HepG2 (cell line): ENCODE results near the gene PCGF2. TPM values are rescaled to one million over a fixed set of nuclear protein-coding genes. Genes with fewer than 3 reads are reported as not detected.

Experiments
- ARNT2 ChIP-seq: sonication (generic); formaldehyde crosslinking; IDR thresholded peaks from 2 replicates; pipeline ENCODE4 v1.8.0; 2022; ENCODE audit warnings: mild to moderate bottlenecking, low read depth, missing genetic modification reagents, moderate library complexity
- SKI ChIP-seq: fragments of 450-650 bp; IDR thresholded peaks from one replicate; pipeline ENCODE4 v1.6.1; 2018; ENCODE audit warnings: mild to moderate bottlenecking; ENCODE audit not compliant: partially characterized antibody
- SRSF9 ChIP-seq: fragments of 200-400 bp; formaldehyde crosslinking; IDR thresholded peaks from 2 replicates; pipeline ENCODE4 v1.6.1; 2018; ENCODE audit warnings: borderline replicate concordance, mild to moderate bottlenecking, low read depth, low read length; ENCODE audit not compliant: insufficient read depth, poor library complexity, severe bottlenecking
- SSRP1 ChIP-seq: IDR thresholded peaks from 2 replicates; pipeline ENCODE4 v1.6.1; 2016; ENCODE audit warnings: control low read depth
- ZNF143 ChIP-seq: sonication (generic); formaldehyde crosslinking; IDR thresholded peaks from 2 replicates; pipeline ENCODE4 v1.4.0; 2020; ENCODE audit warnings: missing genetic modification reagents
- ZNF264 ChIP-seq: sonication (generic); formaldehyde crosslinking; IDR thresholded peaks from 2 replicates; pipeline ENCODE4 v1.4.0; 2020; ENCODE audit warnings: missing genetic modification reagents
- ZSCAN22 ChIP-seq: sonication (generic); formaldehyde crosslinking; IDR thresholded peaks from 2 replicates; pipeline ENCODE4 v1.4.0; 2020; ENCODE audit warnings: mild to moderate bottlenecking, missing genetic modification reagents
- polyA plus RNA-seq, 8 experiments: library from polyadenylated mRNA; depleted of rRNA in 3 of 8; stranded (reverse) in 7 of 8; unstranded in 1 of 8; fragments of >200 nt; fragmentation: Illumina TruSeq in 4 of 8; extraction: Trizol in 4 of 8; gene quantifications; 2 replicates each; pipeline versions ENCODE4 v1.2.1 to v1.2.3, GENCODE V29; 2011 to 2016; ENCODE audit warnings: low read depth in 4 of 8, missing spikeins in 1 of 8, mixed read lengths in 1 of 8; ENCODE audit not compliant: insufficient read depth in 1 of 8
- total RNA-seq, 5 experiments: library from RNA; depleted of rRNA; stranded (reverse); fragments of >200 nt; fragmentation: Illumina TruSeq; extraction: Trizol; gene quantifications; 2 replicates each; pipeline ENCODE4 v1.2.3, GENCODE V29; 2016; ENCODE audit warnings: low read depth in 1 of 5
- TF ChIP-seq, protein P1 (sequence below), 2 experiments: fragments of 450-650 bp in 1 of 2; sonication (generic) in 1 of 2; formaldehyde crosslinking in 1 of 2; IDR thresholded peaks; 2 replicates each; pipeline versions ENCODE4 v1.6.1 to v1.8.0; 2016 to 2022; ENCODE audit warnings: antibody characterized with exemption in 1 of 2, mild to moderate bottlenecking in 1 of 2, missing genetic modification reagents in 1 of 2
- TF ChIP-seq, protein P2 (sequence below): sonication (generic); formaldehyde crosslinking; IDR thresholded peaks from 2 replicates; pipeline ENCODE4 v1.5.0; 2020; ENCODE audit warnings: missing genetic modification reagents
- TF ChIP-seq, protein P3 (sequence below): IDR thresholded peaks from 2 replicates; pipeline ENCODE4 v1.6.1; 2016; ENCODE audit warnings: missing compliant biosample characterization, missing genetic modification reagents, borderline replicate concordance

Gene PCGF2
- total and polyA plus RNA-seq, 2 of the 13 experiments (the other 11 are each of a cell fraction or from before 2014, with no cell fraction given), result 11.6 to 29.4 TPM

DNA sequence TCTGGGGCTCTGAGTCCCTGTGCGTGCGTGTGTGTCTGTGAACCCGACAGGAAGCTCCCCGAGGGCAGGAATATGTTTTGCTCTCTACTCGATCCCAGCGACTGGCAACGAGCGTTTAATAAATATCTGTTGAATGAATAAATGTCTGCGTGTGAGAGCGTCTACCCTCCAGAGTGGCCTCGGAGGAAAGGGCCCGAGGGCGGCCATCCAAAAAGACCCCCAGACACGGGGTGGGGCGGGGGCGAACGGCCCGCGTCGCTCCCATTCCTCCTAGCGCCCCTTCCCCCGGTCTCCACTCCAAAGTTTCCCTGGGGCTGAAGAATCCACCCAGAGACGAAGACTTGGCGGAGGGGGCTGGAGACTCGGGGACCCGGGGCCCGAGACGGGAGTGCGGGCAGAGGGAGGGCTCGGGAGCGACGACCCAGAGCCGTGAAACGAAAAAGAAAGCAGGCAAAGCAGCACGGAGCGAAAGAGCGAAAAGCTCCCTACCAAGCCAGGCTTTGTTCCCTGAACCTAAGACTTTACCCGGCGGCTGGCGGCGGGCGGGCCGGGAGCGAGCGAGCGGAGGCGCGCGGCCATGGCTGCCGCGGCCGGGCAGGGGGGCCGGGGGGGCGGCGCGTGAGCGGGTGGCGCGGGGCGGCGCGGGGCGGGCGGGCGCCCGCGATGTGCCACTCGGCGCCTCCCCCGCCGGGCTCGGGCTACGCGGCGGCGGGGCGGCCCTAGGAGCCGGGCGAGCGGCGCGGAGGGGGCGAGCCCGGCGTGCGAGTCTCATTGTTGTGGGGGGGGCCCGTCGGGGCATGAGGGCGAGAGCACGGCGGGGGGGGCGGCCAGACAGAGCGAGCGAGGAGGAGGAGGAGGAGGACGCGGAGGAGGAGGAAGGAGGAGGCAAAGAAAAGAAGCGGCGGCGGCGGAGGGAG, 43.3 kb downstream of the PCGF2 start, which contains the start of gene MLLT6 (continued):
- TF ChIP-seq, protein P1, sequence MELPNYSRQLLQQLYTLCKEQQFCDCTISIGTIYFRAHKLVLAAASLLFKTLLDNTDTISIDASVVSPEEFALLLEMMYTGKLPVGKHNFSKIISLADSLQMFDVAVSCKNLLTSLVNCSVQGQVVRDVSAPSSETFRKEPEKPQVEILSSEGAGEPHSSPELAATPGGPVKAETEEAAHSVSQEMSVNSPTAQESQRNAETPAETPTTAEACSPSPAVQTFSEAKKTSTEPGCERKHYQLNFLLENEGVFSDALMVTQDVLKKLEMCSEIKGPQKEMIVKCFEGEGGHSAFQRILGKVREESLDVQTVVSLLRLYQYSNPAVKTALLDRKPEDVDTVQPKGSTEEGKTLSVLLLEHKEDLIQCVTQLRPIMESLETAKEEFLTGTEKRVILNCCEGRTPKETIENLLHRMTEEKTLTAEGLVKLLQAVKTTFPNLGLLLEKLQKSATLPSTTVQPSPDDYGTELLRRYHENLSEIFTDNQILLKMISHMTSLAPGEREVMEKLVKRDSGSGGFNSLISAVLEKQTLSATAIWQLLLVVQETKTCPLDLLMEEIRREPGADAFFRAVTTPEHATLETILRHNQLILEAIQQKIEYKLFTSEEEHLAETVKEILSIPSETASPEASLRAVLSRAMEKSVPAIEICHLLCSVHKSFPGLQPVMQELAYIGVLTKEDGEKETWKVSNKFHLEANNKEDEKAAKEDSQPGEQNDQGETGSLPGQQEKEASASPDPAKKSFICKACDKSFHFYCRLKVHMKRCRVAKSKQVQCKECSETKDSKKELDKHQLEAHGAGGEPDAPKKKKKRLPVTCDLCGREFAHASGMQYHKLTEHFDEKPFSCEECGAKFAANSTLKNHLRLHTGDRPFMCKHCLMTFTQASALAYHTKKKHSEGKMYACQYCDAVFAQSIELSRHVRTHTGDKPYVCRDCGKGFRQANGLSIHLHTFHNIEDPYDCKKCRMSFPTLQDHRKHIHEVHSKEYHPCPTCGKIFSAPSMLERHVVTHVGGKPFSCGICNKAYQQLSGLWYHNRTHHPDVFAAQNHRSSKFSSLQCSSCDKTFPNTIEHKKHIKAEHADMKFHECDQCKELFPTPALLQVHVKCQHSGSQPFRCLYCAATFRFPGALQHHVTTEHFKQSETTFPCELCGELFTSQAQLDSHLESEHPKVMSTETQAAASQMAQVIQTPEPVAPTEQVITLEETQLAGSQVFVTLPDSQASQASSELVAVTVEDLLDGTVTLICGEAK (IDR thresholded peaks at IDR 0.05), result no peak
- TF ChIP-seq, protein P1 (CRISPR knock-in tag; IDR thresholded peaks at IDR 0.05), result no peak
- TF ChIP-seq ZSCAN22, result no peak
- TF ChIP-seq SKI, result peak; percentile 18
- no peak for TF ChIP-seq SRSF9
- peak; percentile 46; the same call in 1 of the 2 replicates for TF ChIP-seq ZNF143 (CRISPR knock-in tag)
- TF ChIP-seq SSRP1, result no peak
- TF ChIP-seq ZNF264, result no peak
- no peak for TF ChIP-seq ARNT2 (CRISPR knock-in tag)
- TF ChIP-seq, protein P2, sequence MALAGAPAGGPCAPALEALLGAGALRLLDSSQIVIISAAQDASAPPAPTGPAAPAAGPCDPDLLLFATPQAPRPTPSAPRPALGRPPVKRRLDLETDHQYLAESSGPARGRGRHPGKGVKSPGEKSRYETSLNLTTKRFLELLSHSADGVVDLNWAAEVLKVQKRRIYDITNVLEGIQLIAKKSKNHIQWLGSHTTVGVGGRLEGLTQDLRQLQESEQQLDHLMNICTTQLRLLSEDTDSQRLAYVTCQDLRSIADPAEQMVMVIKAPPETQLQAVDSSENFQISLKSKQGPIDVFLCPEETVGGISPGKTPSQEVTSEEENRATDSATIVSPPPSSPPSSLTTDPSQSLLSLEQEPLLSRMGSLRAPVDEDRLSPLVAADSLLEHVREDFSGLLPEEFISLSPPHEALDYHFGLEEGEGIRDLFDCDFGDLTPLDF (CRISPR knock-in tag), result peak; percentile 30
- TF ChIP-seq, protein P3, sequence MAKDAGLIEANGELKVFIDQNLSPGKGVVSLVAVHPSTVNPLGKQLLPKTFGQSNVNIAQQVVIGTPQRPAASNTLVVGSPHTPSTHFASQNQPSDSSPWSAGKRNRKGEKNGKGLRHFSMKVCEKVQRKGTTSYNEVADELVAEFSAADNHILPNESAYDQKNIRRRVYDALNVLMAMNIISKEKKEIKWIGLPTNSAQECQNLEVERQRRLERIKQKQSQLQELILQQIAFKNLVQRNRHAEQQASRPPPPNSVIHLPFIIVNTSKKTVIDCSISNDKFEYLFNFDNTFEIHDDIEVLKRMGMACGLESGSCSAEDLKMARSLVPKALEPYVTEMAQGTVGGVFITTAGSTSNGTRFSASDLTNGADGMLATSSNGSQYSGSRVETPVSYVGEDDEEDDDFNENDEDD (CRISPR knock-in tag), result peak; percentile 12; the same call in 1 of the 2 replicates
